ENCODE data around the gene SH3RF1. TPM values are rescaled to one million over a fixed set of nuclear protein-coding genes. Genes with fewer than 3 reads are reported as not detected.
"Not testable (repeated sequence)": the region's sequence is repeated elsewhere in the genome, so short reads cannot be mapped to it uniquely, and the experiment has no call there.

The SH3RF1 gene
- total RNA-seq, 1 donor from 2014 or later, result 21.6 TPM

DNA sequence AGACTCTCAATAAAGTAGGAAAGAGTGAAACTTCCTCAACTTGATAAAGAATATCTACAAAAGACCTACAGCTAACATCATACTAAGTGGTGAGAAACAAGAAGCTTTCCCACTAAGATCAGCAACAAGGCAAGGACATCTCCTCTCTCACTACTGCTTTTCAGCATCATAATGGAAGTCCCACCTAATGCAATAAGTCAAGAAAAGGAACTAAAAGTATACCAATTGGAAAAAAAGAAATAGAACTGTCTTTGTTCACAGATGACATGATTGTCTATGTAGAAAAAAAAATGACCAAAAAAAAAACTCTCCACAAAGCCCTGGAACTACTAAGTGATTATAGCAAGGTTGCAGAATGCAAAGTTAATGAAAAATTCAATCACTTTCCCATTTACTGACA, 25.1 kb upstream of the SH3RF1 start:
- no peaks in the 10 kb centered on the region for H3K36me3 Mint-ChIP-seq
- no peak overlapping the region for H3K27ac Mint-ChIP-seq
- TF ChIP-seq, protein P1, sequence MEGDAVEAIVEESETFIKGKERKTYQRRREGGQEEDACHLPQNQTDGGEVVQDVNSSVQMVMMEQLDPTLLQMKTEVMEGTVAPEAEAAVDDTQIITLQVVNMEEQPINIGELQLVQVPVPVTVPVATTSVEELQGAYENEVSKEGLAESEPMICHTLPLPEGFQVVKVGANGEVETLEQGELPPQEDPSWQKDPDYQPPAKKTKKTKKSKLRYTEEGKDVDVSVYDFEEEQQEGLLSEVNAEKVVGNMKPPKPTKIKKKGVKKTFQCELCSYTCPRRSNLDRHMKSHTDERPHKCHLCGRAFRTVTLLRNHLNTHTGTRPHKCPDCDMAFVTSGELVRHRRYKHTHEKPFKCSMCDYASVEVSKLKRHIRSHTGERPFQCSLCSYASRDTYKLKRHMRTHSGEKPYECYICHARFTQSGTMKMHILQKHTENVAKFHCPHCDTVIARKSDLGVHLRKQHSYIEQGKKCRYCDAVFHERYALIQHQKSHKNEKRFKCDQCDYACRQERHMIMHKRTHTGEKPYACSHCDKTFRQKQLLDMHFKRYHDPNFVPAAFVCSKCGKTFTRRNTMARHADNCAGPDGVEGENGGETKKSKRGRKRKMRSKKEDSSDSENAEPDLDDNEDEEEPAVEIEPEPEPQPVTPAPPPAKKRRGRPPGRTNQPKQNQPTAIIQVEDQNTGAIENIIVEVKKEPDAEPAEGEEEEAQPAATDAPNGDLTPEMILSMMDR (conservative IDR thresholded peaks at IDR 0.05), result no peak
- H3K4me1 Mint-ChIP-seq (ENCODE audit: unreplicated experiment), result no peaks in the 10 kb centered on the region
- no peak for DNase-seq (ENCODE audit: extremely low spot score, unreplicated experiment)
- H3K27me3 Mint-ChIP-seq, result peaks cover 4% of the 10 kb centered on the region
- no peak overlapping the region for H3K4me3 Mint-ChIP-seq
- H3K9me3 Mint-ChIP-seq, result no peaks in the 10 kb centered on the region

DNA sequence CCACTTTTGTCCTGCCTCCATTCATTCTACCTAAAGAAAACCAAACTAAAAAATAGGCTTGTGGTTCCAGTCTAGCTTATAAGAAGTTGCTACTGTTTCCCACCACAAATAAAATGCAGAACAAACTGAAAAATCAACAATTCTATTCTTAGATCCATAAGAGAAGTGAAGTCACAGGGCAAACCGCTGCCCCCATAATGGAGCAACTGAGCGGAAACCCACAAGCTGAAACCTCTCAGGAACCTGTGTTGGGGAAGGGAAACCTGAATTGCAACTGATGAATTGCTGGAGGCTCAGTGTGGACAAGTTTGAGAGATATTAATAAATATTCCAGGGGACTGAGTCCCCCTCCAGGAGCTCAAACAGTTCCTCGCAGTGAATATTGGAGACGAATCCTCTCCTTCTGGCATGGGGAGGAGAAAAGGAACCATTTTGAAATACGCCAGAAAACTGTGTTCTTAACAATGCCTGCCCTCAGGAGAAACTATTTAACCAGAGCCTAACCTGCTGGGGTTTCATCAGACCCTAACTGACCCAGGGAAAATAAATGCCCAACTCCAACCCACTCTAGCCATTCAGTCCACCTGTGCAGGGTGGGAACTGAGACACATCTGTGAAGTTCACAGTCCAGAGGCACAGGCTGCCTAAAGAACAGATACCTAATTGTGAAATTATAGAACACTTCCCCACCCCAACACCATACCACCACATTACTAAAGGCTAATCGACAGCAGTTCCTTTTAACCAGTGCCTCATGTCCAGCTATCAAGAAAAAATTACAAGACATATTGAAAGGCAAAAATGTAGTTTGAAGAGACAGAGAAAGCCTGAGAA, 22.8 kb upstream of the SH3RF1 start:
- TF ChIP-seq, protein P1 (conservative IDR thresholded peaks at IDR 0.05), result no peak
- Mint-ChIP-seq H3K27ac (no peak overlapping the region), H3K27me3 (peaks cover 4% of the 10 kb centered on the region), H3K9me3 (no peaks in the 10 kb centered on the region), H3K4me3 (no peak overlapping the region), H3K36me3 (no peaks in the 10 kb centered on the region), H3K4me1 (ENCODE audit: unreplicated experiment) (no peaks in the 10 kb centered on the region)
- DNase-seq (ENCODE audit: extremely low spot score, unreplicated experiment), result no peak

DNA sequence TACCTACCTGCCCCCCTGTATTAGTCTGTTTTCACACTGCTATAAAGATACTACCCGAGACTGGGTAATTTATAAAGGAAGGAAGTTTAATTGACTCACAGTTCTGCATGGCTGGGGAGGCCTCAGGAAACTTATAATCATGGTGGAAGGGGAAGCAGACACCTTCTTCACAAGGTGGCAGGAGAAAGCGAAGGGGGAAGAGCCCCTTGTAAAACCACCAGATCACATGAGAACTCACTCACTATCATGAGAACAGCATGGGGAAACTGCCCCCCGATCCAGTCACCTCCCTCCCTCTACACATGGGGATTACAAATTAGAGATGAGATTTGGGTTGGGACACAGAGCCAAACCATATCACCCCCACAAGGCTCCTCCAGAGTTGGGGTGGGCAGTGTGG, 17.2 kb upstream of the SH3RF1 start:
- not testable (repeated sequence) for H3K27me3 Mint-ChIP-seq; H3K4me3 Mint-ChIP-seq; DNase-seq (ENCODE audit: extremely low spot score, unreplicated experiment); H3K4me1 Mint-ChIP-seq (ENCODE audit: unreplicated experiment); H3K9me3 Mint-ChIP-seq; H3K36me3 Mint-ChIP-seq; H3K27ac Mint-ChIP-seq

DNA sequence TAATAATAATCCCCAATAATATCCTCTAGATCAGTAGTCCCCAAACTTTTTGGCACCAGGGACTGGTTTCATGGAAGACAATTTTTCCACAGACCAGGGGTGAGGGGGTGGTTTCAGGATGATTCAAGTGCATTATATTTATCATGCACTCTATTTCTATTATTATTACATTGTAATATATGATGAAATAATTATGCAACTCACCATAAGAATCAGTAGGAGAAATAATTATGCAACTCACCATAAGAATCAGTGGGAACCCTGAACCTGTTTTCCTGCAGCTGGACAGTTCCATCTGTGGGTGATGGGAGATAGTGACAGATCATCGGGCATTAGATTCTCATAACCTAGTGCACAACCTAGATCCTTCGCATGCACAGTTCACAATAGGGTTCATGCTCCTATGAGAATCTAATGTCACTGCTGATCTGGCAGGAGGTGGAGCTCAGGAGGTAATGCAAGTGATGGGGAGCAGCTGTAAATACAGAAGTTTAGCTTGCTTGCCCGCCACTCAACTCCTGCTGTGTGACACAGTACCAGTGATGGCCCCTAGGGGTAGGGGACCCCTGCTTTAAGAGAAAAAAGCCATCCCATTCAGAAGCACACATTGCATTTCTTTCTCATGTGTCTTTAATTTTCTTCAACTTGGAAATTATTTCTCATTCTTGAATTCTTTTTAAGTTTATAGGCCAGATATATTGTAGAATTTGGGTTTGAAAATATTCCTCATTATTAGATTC, 16.0 kb upstream of the SH3RF1 start:
- H3K27me3 Mint-ChIP-seq, result peaks cover 6% of the 10 kb centered on the region
- no peak overlapping the region for H3K27ac Mint-ChIP-seq
- H3K36me3 Mint-ChIP-seq, result no peaks in the 10 kb centered on the region
- no peak overlapping the region for H3K4me3 Mint-ChIP-seq
- DNase-seq (ENCODE audit: extremely low spot score, unreplicated experiment), result no peak
- TF ChIP-seq, protein P1 (conservative IDR thresholded peaks at IDR 0.05), result peak; percentile 64
- H3K9me3 Mint-ChIP-seq, result no peaks in the 10 kb centered on the region
- H3K4me1 Mint-ChIP-seq (ENCODE audit: unreplicated experiment), result no peaks in the 10 kb centered on the region

DNA sequence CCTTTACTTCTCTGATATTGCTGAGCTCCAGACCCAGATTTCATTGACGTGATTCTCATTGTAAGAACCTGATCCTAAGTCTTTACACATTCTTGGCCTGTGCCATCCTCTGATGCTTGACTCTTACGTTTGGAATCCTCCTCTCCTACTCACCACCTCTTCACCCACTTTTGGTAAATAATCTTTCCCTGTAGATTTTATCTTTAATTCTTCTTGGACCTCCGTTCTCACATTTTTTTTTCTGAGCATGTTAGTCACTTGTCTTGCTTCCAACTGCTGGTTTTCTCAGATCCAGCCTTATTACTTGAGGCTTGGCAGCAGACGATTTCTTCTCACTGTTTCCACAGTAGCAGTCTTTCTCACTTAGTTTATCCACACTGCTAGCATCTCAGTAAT, 12.4 kb upstream of the SH3RF1 start:
- Mint-ChIP-seq H3K9me3 (no peaks in the 10 kb centered on the region), H3K4me1 (ENCODE audit: unreplicated experiment) (peaks cover 8% of the 10 kb centered on the region), H3K27ac (no peak overlapping the region), H3K4me3 (no peak overlapping the region), H3K36me3 (no peaks in the 10 kb centered on the region), H3K27me3 (peaks cover 6% of the 10 kb centered on the region)
- DNase-seq (ENCODE audit: extremely low spot score, unreplicated experiment), result no peak
- TF ChIP-seq, protein P1 (conservative IDR thresholded peaks at IDR 0.05), result no peak

All from type B pancreatic cell (in vitro differentiated cells).